ENCODE data around the gene FKBP1A. TPM values are rescaled to one million over a fixed set of nuclear protein-coding genes. Genes with fewer than 3 reads are reported as not detected.

Gene FKBP1A
- total and polyA plus RNA-seq, 9 of the 15 experiments (the other 6 are each of a cell fraction or from before 2014, with no cell fraction given): 48.8 to 502 (median 89.6) TPM

- H3K36me3 ChIP-seq (ENCODE audit: control insufficient read depth, insufficient read depth, low read length): peaks cover 31% of the 10 kb centered on the region; the same call in 2 of the 3 replicates
- WGBS (ENCODE audit: insufficient coverage, low coverage, missing lambda C conversion rate): 2% methylated on average over 11 of the region's 16 CpGs
- CTCF ChIA-PET (ENCODE audit: low intra/inter-chr PET ratio): no interaction called here
- peaks cover 64% of the 10 kb centered on the region for H3K79me2 ChIP-seq (ENCODE audit: control insufficient read depth, insufficient read depth, low read length)
- no peaks in the 10 kb centered on the region for H3K27me3 ChIP-seq (ENCODE audit: control insufficient read depth in 2 of 2, insufficient read depth in 2 of 2, low read length in 2 of 2)
- peak overlapping the region; percentile 90 for H3K4me2 ChIP-seq (ENCODE audit: insufficient read depth, low read length)
- BruUV-seq (replicated peaks): no TSS peak
- ATAC-seq (peak; percentile 11; the same call in 2 of the 3 replicates), FAIRE-seq (no peak), DNase-seq (ENCODE audit: extremely low read depth in 1 of 4, low spot score in 3 of 4) (peak; percentile 17 to 46 (median 31))
- peaks cover 14 to 23% of the 10 kb centered on the region in 2 experiments; a peak in 4 of 5 replicates for H3K4me1 ChIP-seq (replicated peaks in 1 of 2; ENCODE audit: control insufficient read depth in 2 of 2, insufficient read depth in 2 of 2, low read length in 2 of 2)
- peak overlapping the region; percentile 66 for H3K27ac ChIP-seq (ENCODE audit: extremely low read depth, low read depth, low read length)
- intact Hi-C loops (cut with micrococcal nuclease) (loop anchor here (5.0 to 10.0 kb wide), 2 partner anchors 65 to 177 kb away; partner anchors contain the start of gene SDCBP2), in situ Hi-C loops (cut with MboI) (no loop called here)
- peaks cover 29% of the 10 kb centered on the region for H4K20me1 ChIP-seq (replicated peaks; ENCODE audit: control insufficient read depth, insufficient read depth, low read length)
- H3K9me1 ChIP-seq (ENCODE audit: control insufficient read depth, insufficient read depth, low read length): peaks cover 4% of the 10 kb centered on the region
- POLR2A ChIA-PET: interaction anchor here (0.6 to 1.8 kb wide), 7 partner anchors 10 to 180 kb away, joined by 3 to 10 read pairs (median 4); no protein-coding TSS in a partner anchor
- H3K9me3 ChIP-seq (replicated peaks; ENCODE audit: control insufficient read depth, insufficient read depth, low read depth, low read length): no peaks in the 10 kb centered on the region; the same call in 1 of the 2 replicates
- peak overlapping the region; percentile 93 for H3K4me3 ChIP-seq
- peak overlapping the region; percentile 79 to 93 for H3K9ac ChIP-seq (ENCODE audit: insufficient read depth in 1 of 2, low read depth in 2 of 2, low read length in 2 of 2)
- no peak overlapping the region for H2AFZ ChIP-seq (ENCODE audit: low read depth, low read length)
- TF ChIP-seq SRSF7 (optimal IDR thresholded peaks at IDR 0.05; ENCODE audit: low read depth, low read length) (no peak), DEAF1 (CRISPR knock-in tag; IDR thresholded peaks at IDR 0.05) (no peak), CLOCK (CRISPR knock-in tag; IDR thresholded peaks at IDR 0.05; ENCODE audit: borderline replicate concordance) (no peak), DNMT1 (IDR thresholded peaks at IDR 0.05) (no peak), ZBTB34 (CRISPR knock-in tag; IDR thresholded peaks at IDR 0.05) (no peak), HDGF (IDR thresholded peaks at IDR 0.05) (no peak), ZSCAN32 (CRISPR knock-in tag; IDR thresholded peaks at IDR 0.05) (no peak), U2AF1 (optimal IDR thresholded peaks at IDR 0.05; ENCODE audit: low read depth, low read length) (no peak), MNT (conservative IDR thresholded peaks at IDR 0.05) (peak; percentile 35 to 47; a peak in 2 of 4 replicates), ZNF668 (CRISPR knock-in tag; IDR thresholded peaks at IDR 0.05) (no peak), VEZF1 (CRISPR knock-in tag; IDR thresholded peaks at IDR 0.05) (peak; percentile 25; the same call in 1 of the 2 replicates)
Observed at GRCh38 chr20:1391640-1392442, 1.0 kb downstream of the FKBP1A start.

All from K562 (cell line).